IPS-11a (cell line): ENCODE data around the gene LGSN.
"Not testable (repeated sequence)": the region's sequence is repeated elsewhere in the genome, so short reads cannot be mapped to it uniquely, and the experiment has no call there.

Experiments
- H3K4me3 ChIP-seq: one replicate; pipeline ENCODE4 v1.5.1; 2013; ENCODE audit warnings: low read depth, low read length, control low read depth

LGSN gene

GRCh38 chr6:63245420-63245819, 74.4 kb downstream of the LGSN start:
- H3K4me3 ChIP-seq = no peak overlapping the region

GRCh38 chr6:63236398-63236817, 83.4 kb downstream of the LGSN start:
- no peak overlapping the region for H3K4me3 ChIP-seq

GRCh38 chr6:63230511-63230910, 89.3 kb downstream of the LGSN start:
- not testable (repeated sequence) for H3K4me3 ChIP-seq

GRCh38 chr6:63230027-63230426, 89.8 kb downstream of the LGSN start:
- H3K4me3 ChIP-seq = not testable (repeated sequence)

GRCh38 chr6:63227928-63228894, 91.6 kb downstream of the LGSN start:
- not testable (repeated sequence) for H3K4me3 ChIP-seq

GRCh38 chr6:63225987-63226386, 93.8 kb downstream of the LGSN start:
- H3K4me3 ChIP-seq = not testable (repeated sequence)
